Stomach (tissue), 9 donors: ENCODE results near the gene XRCC1. TPM values are rescaled to one million over a fixed set of nuclear protein-coding genes. Genes with fewer than 3 reads are reported as not detected.

ENCODE experiments used
- DNase-seq, 2 donors: peaks; one replicate each; pipeline versions ENCODE4 v3.0.0 to v3.0.0-alpha.2; 2013 to 2019
- H3K27ac ChIP-seq, 5 donors: fragments of 200-600 bp in 4 of 5; sonication (generic) in 4 of 5; one replicate each; pipeline ENCODE4 v1.5.1; 2013 to 2019; ENCODE audit warnings: mild to moderate bottlenecking in 1 of 5, moderate library complexity in 1 of 5
- H3K27me3 ChIP-seq, 3 donors: fragments of 200-600 bp; sonication (generic); one replicate each; pipeline ENCODE4 v1.5.1; 2017 to 2019; ENCODE audit warnings: mixed run types in 1 of 3
- H3K36me3 ChIP-seq, 4 donors: fragments of 200-600 bp; sonication (generic); 1 replicate in 3 of 4; 2 replicates in 1 of 4; pipeline ENCODE4 v1.5.1; 2016 to 2019
- H3K4me1 ChIP-seq, 4 donors: fragments of 200-600 bp; sonication (generic); one replicate each; pipeline ENCODE4 v1.5.1; 2016 to 2019
- H3K4me3 ChIP-seq, 4 donors: fragments of 200-600 bp; sonication (generic) in 3 of 4; one replicate each; pipeline ENCODE4 v1.5.1; 2016 to 2019; ENCODE audit warnings: mild to moderate bottlenecking in 1 of 4
- H3K9me3 ChIP-seq, 4 donors: fragments of 200-600 bp; sonication (generic); one replicate each; pipeline ENCODE4 v1.5.1; 2016 to 2019
- EP300 ChIP-seq: sonication (generic); formaldehyde crosslinking; IDR thresholded peaks from one replicate; pipeline ENCODE4 v1.6.1; 2017; ENCODE audit warnings: antibody characterized with exemption
- POLR2A ChIP-seq, 4 donors: fragments of 450-650 bp; IDR thresholded peaks; one replicate each; pipeline ENCODE4 v1.6.1; 2016; ENCODE audit warnings: antibody characterized with exemption in 4 of 4, control low read depth in 2 of 4, mild to moderate bottlenecking in 1 of 4, moderate library complexity in 1 of 4
- POLR2AphosphoS5 ChIP-seq, 3 donors: sonication (generic); formaldehyde crosslinking; IDR thresholded peaks; one replicate each; pipeline ENCODE4 v1.6.1; 2016; ENCODE audit warnings: antibody characterized with exemption in 3 of 3
- WGBS, 5 donors: extraction: QIAGEN DNeasy Blood & Tissue Kit in 3 of 5; methylation state at CpG; one replicate each; pipeline versions ENCODE4 v1.1.5 to v1.1.7; 2013 to 2018; 5-methylcytosine and 5-hydroxymethylcytosine counted together
- intact Hi-C: fragments of 100-400 bp; cut with DNase I; formaldehyde crosslinking; loops from one replicate; pipeline ENCODE4 v1.15.1; 2023; ENCODE audit warnings: low total_unique reads
- polyA plus RNA-seq, 3 donors: library from polyadenylated mRNA; stranded (reverse); fragments of 200-250 nt; gene quantifications; one replicate each; pipeline ENCODE4 v1.2.3, GENCODE V29; 2013
- total RNA-seq, 5 donors: library from RNA; depleted of rRNA; stranded (reverse); fragments of >200 nt; gene quantifications; one replicate each; pipeline versions ENCODE4 v1.1.0 to v1.2.3, GENCODE V29; 2014 to 2016
- TF ChIP-seq, protein P1 (sequence below), 7 experiments: fragments of 450-650 bp in 4 of 7; fragments of 200-600 bp in 3 of 7; sonication (generic) in 3 of 7; IDR thresholded peaks; one replicate each; pipeline ENCODE4 v1.5.1; 2016 to 2019; ENCODE audit warnings: antibody characterized with exemption in 7 of 7, control low read depth in 2 of 7, mild to moderate bottlenecking in 1 of 7
- donor health status: healthy with polysubstance abuse.
- donor health status: Bipolar disorder and iron deficiency.
- donor health status: healthy.

Gene XRCC1
- total and polyA plus RNA-seq, 8 donors: 10.8 to 42.5 (median 17.4) TPM

DNA sequence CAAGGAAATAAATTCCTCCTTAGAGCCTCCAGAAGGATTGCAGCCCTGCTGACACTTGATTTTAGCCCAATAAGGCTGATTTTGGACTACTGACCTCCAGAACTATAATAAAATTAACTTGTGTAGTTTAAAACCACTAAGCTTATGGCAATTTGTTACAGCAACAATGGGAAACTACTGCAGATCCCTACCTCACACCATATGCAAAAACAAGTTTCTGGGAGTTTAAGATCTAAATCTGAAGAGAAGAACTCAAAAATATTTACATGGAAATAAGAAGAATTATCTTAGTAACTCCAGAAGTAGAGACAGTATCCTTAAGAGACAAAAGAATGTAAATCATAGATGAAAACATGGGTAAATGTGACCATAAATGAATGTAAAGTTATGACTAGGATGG is 36.4 kb downstream of the XRCC1 start:
- peaks cover 27 to 73% (median 68%) of the 10 kb centered on the region in 4 donors for H3K36me3 ChIP-seq
- intact Hi-C loops: no loop called here

DNA sequence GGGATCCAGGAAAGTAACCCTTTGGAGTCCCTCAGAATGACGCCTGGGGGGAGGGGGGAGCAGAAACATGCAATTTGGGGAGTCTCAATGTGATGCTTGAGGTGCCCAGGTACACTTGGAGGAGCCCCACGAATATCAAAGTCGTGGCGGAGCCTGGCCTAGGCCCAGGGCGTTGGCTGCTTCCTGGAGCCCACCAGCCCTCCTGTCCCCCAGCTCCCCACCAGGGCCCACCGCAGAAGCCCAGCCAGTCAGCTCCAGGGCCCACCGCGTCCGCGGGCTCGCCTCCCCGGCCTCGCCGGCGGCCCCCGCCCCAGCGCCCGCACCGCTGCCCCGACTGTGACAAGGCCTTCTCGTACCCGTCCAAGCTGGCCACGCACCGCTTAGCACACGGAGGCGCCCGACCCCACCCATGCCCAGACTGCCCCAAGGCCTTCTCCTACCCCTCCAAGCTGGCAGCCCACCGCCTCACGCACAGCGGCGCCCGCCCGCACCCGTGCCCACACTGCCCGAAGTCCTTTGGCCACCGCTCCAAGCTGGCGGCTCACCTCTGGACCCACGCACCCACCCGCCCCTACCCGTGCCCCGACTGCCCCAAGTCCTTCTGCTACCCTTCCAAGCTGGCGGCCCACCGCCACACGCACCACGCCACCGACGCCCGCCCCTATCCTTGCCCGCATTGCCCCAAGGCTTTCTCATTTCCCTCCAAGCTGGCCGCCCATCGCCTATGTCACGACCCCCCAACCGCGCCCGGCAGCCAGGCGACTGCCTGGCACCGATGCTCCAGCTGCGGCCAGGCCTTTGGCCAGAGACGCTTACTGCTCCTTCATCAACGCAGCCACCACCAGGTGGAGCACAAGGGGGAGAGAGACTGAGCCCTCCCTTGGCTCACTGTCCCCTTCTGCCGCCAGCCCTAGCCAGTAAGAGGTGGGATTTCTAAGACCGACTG is 40.2 kb downstream of the XRCC1 start:
- WGBS, 5 donors: 49 to 66% (median 60%) methylated on average over 45 to 62 of the region's 62 CpGs

More for the DNA sequence above, 36.4 kb downstream of the XRCC1 start:
- Histone ChIP-seq H3K4me3 (no peak overlapping the region), H3K27ac (no peak overlapping the region), H3K27me3 (no peaks in the 10 kb centered on the region), H3K9me3 (peaks cover 0 to 10% (median 2%) of the 10 kb centered on the region in 4 donors), H3K4me1 (peaks cover 4 to 22% (median 17%) of the 10 kb centered on the region in 4 donors)
- no peak for DNase-seq
- no peak for TF ChIP-seq POLR2A (IDR thresholded peaks at IDR 0.05)
- TF ChIP-seq, protein P1, sequence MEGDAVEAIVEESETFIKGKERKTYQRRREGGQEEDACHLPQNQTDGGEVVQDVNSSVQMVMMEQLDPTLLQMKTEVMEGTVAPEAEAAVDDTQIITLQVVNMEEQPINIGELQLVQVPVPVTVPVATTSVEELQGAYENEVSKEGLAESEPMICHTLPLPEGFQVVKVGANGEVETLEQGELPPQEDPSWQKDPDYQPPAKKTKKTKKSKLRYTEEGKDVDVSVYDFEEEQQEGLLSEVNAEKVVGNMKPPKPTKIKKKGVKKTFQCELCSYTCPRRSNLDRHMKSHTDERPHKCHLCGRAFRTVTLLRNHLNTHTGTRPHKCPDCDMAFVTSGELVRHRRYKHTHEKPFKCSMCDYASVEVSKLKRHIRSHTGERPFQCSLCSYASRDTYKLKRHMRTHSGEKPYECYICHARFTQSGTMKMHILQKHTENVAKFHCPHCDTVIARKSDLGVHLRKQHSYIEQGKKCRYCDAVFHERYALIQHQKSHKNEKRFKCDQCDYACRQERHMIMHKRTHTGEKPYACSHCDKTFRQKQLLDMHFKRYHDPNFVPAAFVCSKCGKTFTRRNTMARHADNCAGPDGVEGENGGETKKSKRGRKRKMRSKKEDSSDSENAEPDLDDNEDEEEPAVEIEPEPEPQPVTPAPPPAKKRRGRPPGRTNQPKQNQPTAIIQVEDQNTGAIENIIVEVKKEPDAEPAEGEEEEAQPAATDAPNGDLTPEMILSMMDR (IDR thresholded peaks at IDR 0.05): no peak
- TF ChIP-seq EP300: no peak

DNA sequence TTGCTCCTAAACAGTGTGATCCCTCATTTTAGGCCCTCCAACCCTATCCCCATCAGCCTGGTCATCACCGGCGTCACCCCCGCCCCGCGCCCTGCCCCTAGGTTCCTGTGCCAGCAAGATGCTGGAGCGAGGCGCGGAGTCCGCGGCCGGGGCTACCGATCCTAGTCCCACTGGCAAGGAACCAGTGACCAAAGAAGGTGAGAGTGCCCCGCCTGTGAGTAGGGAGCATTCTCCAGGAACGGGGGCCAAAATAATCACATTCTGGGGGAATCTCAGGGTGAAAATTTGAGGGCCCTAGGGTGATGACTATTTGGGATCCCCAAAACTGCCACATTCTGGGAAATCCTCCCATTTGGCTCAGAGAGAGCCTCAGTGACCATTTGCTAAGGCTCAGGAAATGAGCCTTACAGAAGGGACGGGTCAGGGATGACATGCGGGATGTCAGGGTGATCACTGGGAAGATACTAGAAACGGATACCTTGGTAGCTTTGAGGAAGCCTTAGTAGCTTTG is 41.0 kb downstream of the XRCC1 start:
- intact Hi-C loops: no loop called here
- DNase-seq: no peak
- peaks cover 0 to 10% (median 2%) of the 10 kb centered on the region in 4 donors for H3K9me3 ChIP-seq
- TF ChIP-seq POLR2A (IDR thresholded peaks at IDR 0.05) (no peak), POLR2AphosphoS5 (IDR thresholded peaks at IDR 0.05) (no peak), EP300 (no peak)
- TF ChIP-seq, protein P1 (IDR thresholded peaks at IDR 0.05): no peak
- peaks cover 24 to 42% (median 32%) of the 10 kb centered on the region in 4 donors for H3K4me1 ChIP-seq
- no peaks in the 10 kb centered on the region for H3K27me3 ChIP-seq
- WGBS, 5 donors: 16 to 34% (median 20%) methylated on average over 17 of the region's 17 CpGs
- peak overlapping the region; percentile 54 to 70 (median 58) for H3K4me3 ChIP-seq
- peak overlapping the region; percentile 85 to 94 (median 90) for H3K27ac ChIP-seq
- H3K36me3 ChIP-seq: peaks cover 0 to 28% (median 22%) of the 10 kb centered on the region in 4 donors

More for the DNA sequence above, 40.2 kb downstream of the XRCC1 start:
- intact Hi-C loops: no loop called here
- peaks cover 0 to 10% (median 2%) of the 10 kb centered on the region in 4 donors for H3K9me3 ChIP-seq
- DNase-seq: peak; percentile 68 to 90
- peaks cover 3 to 35% (median 30%) of the 10 kb centered on the region in 4 donors for H3K36me3 ChIP-seq
- H3K4me1 ChIP-seq: peaks cover 24 to 42% (median 32%) of the 10 kb centered on the region in 4 donors
- H3K4me3 ChIP-seq: peak overlapping the region in 1 of 4 donors; percentile 7
- peak overlapping the region in 4 of 5 donors; percentile 86 to 94 (median 92) for H3K27ac ChIP-seq
- no peaks in the 10 kb centered on the region for H3K27me3 ChIP-seq
- peak in 1 of 3 donors; percentile 22 for TF ChIP-seq POLR2AphosphoS5 (IDR thresholded peaks at IDR 0.05)
- no peak for TF ChIP-seq POLR2A (IDR thresholded peaks at IDR 0.05)
- TF ChIP-seq, protein P1 (IDR thresholded peaks at IDR 0.05): peak in 5 of 7 experiments; percentile 38 to 63 (median 54)
- no peak for TF ChIP-seq EP300

DNA sequence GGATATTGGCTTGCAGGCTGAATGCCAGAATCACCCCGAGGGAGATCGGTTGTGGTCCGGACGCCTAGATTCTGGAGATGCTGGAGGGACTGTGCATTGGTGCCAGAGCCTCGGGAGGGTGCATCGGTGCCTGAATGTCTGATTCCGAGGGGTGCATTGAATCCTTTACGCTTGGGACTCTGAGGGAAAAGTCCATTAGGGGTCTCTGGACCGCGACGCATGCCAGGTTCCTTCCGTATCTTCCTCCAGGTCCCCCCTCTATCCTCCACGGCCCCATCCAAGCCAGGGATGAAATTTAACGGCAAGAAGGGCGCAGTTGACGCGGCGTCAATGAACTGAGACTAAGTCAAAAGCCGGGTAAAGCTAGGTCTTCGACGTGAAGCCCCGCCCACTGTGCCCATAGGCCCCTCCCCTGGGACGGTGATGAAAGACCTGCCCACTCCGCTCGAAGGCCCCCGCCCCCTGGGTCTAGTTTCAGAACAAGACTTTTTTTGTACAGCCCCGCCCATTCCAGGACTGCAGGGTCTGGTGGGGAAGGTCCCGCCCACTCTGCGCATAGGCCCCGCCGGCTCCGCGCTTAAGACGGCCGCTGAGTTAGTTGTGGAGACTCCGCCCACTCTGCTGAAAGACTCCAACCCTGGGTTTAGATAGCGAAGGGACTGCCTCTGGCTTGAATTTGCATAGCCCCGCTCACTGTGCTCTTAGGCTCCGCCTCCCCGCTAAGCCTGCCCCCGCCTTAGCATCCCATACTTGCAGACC is 41.6 kb downstream of the XRCC1 start:
- Histone ChIP-seq H3K27ac (peak overlapping the region; percentile 85 to 94 (median 90)), H3K4me3 (peak overlapping the region; percentile 54 to 70 (median 58)), H3K4me1 (peaks cover 24 to 42% (median 32%) of the 10 kb centered on the region in 4 donors), H3K27me3 (no peaks in the 10 kb centered on the region), H3K36me3 (peaks cover 0 to 21% (median 16%) of the 10 kb centered on the region in 4 donors), H3K9me3 (peaks cover 0 to 4% (median under 1%) of the 10 kb centered on the region in 4 donors)
- DNase-seq: peak; percentile 99 to 100
- whole genome bisulfite sequencing, 5 donors: 0 to 1% (median 0%) methylated on average over 27 to 41 of the region's 41 CpGs
- intact Hi-C loops: no loop called here
- TF ChIP-seq POLR2AphosphoS5 (IDR thresholded peaks at IDR 0.05) (peak in 1 of 3 donors; percentile 87), EP300 (no peak)
